Astrocyte of the spinal cord (primary cell): ENCODE results near the gene DOCK7.

Source experiments
- DNase-seq: peaks from one replicate; pipeline ENCODE4 v3.0.0; 2011; ENCODE audit warnings: low read depth, low spot score
- H3K4me3 ChIP-seq: 2 replicates; pipeline ENCODE4 v1.5.1; 2011; ENCODE audit warnings: low read depth, mild to moderate bottlenecking, low read length, moderate library complexity
- in situ Hi-C: cut with HindIII; loops from 2 replicates; pipeline ENCODE4 v1.10.0; 2017; ENCODE audit warnings: low sequenced_read_pairs
- TF ChIP-seq, protein P1 (sequence below): IDR thresholded peaks from 2 replicates; pipeline ENCODE4 v1.5.1; 2012; ENCODE audit warnings: low read depth, mild to moderate bottlenecking, low read length, inconsistent platforms

The DOCK7 gene

DNA sequence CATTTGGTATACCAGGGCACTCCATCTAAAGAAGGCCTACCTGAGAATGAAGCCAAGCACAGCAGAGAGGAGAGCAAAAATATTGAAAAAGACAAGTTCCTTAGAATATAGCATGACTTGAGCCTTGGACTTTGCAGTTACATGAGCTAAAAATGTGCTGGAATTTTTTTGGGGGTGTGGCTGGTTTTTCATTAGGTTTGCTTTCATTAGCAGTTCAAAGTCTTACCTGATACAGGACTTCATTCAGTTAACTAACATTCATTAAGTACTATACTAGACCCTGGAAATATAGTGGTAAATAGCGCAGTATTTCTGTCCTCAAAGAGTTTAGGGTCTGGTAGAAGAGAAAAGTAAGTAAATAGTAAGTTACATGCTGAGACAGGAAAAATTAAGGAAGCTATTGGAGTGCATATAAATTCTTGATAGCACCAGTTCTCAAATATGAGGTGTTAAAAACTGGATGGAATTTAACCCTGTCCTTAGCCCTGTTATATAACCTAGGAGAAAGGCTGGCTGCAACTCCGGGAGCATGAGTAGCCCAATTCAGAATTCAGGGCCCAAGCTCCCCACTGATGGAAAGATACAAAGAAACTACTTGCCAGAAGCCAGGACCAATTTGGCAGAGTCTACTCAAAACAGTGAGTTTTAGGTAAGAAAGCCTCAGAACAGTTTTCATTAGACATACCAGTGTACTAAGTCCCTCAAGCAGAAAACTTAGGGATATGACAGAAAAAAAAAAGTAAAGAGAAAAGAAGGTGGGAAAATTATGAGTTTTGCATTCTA lies 3.1 kb upstream of the DOCK7 start:
- DNase-seq, result no peak
- H3K4me3 ChIP-seq, result no peak overlapping the region
- in situ Hi-C loops, result no loop called here
- TF ChIP-seq, protein P1, sequence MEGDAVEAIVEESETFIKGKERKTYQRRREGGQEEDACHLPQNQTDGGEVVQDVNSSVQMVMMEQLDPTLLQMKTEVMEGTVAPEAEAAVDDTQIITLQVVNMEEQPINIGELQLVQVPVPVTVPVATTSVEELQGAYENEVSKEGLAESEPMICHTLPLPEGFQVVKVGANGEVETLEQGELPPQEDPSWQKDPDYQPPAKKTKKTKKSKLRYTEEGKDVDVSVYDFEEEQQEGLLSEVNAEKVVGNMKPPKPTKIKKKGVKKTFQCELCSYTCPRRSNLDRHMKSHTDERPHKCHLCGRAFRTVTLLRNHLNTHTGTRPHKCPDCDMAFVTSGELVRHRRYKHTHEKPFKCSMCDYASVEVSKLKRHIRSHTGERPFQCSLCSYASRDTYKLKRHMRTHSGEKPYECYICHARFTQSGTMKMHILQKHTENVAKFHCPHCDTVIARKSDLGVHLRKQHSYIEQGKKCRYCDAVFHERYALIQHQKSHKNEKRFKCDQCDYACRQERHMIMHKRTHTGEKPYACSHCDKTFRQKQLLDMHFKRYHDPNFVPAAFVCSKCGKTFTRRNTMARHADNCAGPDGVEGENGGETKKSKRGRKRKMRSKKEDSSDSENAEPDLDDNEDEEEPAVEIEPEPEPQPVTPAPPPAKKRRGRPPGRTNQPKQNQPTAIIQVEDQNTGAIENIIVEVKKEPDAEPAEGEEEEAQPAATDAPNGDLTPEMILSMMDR, result no peak

DNA sequence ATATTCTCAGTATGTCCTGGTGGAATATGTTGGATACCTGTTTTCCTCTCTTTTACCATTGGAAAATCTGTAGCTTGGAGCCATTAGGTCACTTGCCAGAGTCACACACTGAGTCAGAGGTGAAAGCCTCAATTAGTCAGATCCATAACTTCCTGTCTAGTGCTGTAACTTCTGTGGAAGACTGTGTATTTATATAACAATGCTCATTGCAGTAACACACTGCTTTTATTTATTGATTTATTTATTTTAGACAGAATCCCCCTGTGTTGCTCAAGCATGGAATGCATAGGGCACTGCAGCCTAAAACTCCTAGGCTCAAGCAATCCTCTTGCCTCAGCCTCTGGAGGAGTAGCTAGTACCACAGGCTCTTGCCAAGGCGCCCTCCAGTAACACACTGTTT lies 1.3 kb upstream of the DOCK7 start:
- no peak overlapping the region for H3K4me3 ChIP-seq
- DNase-seq, result peak; percentile 61
- TF ChIP-seq, protein P1, result no peak
- in situ Hi-C loops, result no loop called here

DNA sequence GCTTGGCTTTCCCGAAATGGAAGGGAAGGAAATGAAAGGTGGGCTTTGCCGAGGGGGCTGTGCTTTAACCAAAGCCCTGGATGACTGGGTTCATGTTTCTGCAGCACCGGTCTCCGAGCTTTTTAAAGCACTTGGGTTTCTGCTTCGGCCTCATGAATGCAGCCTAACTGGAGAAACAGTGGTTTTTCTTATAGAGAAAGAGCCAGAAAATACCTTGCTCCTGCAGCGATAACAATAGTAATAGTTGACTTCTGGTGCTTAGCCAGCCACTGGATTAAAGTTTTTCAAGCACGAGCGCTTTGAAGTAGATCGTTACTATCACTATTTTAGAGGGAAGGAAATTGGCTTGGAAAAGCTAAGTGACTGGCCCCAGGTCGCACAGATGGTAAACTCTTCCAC lies 500 bp upstream of the DOCK7 start:
- peak overlapping the region; percentile 77 for H3K4me3 ChIP-seq
- in situ Hi-C loops, result no loop called here
- TF ChIP-seq, protein P1, result no peak
- DNase-seq, result no peak

DNA sequence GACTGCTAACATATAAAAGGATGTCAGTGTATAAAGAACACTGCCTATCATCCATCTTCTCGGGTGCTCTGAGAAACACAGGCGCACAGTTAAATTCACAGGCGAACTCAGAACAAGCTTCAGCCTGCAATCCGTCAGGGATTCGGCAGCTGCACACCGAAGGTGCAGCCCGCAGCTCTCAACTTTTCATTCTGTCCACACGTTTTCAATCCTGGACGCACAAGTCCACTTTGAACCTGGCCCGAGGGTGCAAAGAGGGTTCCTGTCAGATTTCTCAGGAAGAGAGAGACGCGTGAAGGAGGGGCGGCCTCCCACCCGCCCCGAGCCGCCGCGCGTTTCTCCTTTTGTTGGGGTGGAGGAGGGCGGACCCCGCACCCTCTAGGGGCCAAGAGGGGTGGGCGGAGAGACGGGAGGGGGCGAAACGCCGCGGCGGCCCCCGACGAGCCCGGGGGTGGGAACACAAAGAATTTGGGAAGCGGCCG lies 724 bp downstream of the DOCK7 start:
- peak; percentile 44 for DNase-seq
- in situ Hi-C loops, result no loop called here
- H3K4me3 ChIP-seq, result peak overlapping the region; percentile 77
- TF ChIP-seq, protein P1, result no peak

DNA sequence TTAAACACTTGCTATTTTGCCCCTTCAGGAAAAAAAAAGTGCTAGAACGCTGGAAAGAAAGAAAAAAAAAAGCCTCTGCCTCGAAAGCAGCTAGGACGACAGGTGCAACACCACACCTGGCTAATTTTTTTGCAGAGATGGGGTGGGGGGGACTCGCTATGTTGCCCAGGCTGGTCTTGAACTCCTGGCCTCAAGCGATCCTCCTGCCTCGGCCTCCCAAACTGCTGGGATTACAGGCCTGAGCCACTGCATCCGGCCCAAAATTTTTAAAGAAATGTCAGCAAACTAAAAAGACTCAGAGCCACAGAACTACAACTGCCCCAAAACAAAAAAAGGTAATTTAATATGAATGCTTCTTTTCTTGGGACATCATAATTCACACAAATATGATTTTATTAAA lies 1.4 kb downstream of the DOCK7 start:
- peak overlapping the region; percentile 77 for H3K4me3 ChIP-seq
- in situ Hi-C loops, result no loop called here
- no peak for DNase-seq

DNA sequence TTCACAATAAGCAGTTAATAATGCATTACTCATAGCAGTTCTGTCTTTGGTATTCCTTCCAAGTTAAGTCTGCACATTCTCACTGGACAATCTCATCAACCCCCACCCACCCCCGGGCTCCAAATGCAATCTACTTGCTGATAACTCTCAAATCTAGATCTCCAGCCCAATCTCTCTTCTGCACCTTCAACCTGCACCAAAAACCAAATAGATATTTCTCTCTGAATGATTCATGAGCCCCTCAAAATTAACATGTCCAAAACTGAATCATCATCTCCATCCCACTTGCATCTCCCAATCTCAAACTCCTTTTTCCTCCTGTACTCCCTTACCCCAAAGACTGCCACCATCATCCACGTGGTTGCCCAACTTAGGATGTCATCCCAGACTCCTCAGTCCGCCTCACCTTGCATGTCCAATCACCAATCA lies 2.7 kb downstream of the DOCK7 start:
- DNase-seq, result no peak
- TF ChIP-seq, protein P1, result no peak
- H3K4me3 ChIP-seq, result no peak overlapping the region
- in situ Hi-C loops, result no loop called here

More for the DNA sequence above, 1.4 kb downstream of the DOCK7 start:
- TF ChIP-seq, protein P1, result no peak
